ENCODE results near the gene FOXL3. TPM values are rescaled to one million over a fixed set of nuclear protein-coding genes. Genes with fewer than 3 reads are reported as not detected.
"Not testable (repeated sequence)": the region's sequence is repeated elsewhere in the genome, so short reads cannot be mapped to it uniquely, and the experiment has no call there.

Gene FOXL3
- total RNA-seq, 1 donor from 2014 or later = not detected

DNA sequence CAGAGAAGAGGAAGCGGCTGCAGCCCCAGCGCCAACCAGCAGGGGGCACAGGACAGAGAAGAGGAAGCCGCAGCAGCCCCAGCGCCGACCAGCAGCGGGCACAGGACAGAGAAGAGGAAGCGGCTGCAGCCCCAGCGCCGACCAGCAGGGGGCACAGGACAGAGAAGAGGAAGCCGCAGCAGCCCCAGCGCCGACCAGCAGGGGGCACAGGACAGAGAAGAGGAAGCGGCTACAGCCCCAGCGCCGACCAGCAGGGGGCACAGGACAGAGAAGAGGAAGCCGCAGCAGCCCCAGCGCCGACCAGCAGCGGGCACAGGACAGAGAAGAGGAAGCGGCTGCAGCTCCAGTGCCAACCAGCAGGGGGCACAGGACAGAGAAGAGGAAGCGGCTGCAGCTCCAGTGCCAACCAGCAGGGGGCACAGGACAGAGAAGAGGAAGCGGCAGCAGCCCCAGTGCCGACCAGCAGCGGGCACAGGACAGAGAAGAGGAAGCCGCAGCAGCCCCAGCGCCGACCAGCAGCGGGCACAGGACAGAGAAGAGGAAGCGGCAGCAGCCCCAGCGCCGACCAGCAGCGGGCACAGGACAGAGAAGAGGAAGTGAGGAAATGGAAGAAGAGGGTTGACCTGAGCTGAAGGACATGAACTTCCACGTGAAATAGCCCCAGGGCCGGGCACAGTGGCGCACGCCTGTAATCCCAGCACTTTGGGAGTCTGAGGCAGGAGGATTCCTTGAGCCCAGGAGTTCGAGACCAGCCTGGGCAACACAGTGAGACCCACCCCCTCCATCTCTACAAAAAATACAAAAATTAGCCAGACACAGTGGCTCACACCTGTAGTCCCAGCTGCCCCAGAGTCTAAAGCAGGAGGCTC, 26.3 kb upstream of the FOXL3 start:
- TF ChIP-seq, protein P1, sequence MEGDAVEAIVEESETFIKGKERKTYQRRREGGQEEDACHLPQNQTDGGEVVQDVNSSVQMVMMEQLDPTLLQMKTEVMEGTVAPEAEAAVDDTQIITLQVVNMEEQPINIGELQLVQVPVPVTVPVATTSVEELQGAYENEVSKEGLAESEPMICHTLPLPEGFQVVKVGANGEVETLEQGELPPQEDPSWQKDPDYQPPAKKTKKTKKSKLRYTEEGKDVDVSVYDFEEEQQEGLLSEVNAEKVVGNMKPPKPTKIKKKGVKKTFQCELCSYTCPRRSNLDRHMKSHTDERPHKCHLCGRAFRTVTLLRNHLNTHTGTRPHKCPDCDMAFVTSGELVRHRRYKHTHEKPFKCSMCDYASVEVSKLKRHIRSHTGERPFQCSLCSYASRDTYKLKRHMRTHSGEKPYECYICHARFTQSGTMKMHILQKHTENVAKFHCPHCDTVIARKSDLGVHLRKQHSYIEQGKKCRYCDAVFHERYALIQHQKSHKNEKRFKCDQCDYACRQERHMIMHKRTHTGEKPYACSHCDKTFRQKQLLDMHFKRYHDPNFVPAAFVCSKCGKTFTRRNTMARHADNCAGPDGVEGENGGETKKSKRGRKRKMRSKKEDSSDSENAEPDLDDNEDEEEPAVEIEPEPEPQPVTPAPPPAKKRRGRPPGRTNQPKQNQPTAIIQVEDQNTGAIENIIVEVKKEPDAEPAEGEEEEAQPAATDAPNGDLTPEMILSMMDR (conservative IDR thresholded peaks at IDR 0.05) = peak; percentile 61
- not testable (repeated sequence) for H3K36me3 Mint-ChIP-seq; H3K9me3 Mint-ChIP-seq; H3K4me1 Mint-ChIP-seq (ENCODE audit: unreplicated experiment); H3K27ac Mint-ChIP-seq; H3K4me3 Mint-ChIP-seq; DNase-seq (ENCODE audit: extremely low spot score, unreplicated experiment); H3K27me3 Mint-ChIP-seq

DNA sequence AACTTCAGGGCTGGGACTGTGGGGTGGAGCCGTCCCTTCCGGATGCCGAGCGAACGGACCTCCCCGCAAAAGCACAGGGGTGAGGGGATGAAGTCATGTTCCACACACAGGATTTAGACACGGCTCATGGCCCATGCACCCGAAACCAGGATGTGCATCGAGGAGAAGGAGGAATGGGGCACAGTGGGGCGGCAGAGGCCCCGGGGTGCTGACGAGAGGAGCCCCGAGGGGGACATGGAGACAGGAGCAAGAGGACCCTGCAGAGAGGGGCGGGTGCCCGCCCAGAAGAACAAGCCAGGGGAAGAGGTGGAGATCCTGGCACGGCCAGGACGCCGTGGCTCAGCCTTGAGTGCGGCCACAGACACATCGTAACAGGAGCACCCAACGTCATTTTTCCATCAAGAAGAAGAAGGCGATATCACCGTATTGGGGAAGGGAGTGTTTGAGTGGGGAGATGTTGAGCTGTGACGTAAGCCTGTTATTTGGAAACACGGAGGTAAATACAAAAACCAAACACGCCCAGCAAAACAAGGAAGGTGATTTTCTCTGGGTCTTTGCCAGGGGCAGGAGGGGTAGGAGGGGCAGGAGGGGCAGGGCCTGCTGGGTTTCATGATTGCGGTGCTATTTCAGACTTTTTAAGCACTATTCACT, 25.3 kb upstream of the FOXL3 start:
- TF ChIP-seq, protein P1 (conservative IDR thresholded peaks at IDR 0.05) = no peak
- Mint-ChIP-seq H3K9me3 (no peaks in the 10 kb centered on the region), H3K4me1 (ENCODE audit: unreplicated experiment) (no peaks in the 10 kb centered on the region), H3K36me3 (no peaks in the 10 kb centered on the region), H3K27me3 (peaks cover 9% of the 10 kb centered on the region), H3K27ac (no peak overlapping the region), H3K4me3 (no peak overlapping the region)
- DNase-seq (ENCODE audit: extremely low spot score, unreplicated experiment) = no peak

DNA sequence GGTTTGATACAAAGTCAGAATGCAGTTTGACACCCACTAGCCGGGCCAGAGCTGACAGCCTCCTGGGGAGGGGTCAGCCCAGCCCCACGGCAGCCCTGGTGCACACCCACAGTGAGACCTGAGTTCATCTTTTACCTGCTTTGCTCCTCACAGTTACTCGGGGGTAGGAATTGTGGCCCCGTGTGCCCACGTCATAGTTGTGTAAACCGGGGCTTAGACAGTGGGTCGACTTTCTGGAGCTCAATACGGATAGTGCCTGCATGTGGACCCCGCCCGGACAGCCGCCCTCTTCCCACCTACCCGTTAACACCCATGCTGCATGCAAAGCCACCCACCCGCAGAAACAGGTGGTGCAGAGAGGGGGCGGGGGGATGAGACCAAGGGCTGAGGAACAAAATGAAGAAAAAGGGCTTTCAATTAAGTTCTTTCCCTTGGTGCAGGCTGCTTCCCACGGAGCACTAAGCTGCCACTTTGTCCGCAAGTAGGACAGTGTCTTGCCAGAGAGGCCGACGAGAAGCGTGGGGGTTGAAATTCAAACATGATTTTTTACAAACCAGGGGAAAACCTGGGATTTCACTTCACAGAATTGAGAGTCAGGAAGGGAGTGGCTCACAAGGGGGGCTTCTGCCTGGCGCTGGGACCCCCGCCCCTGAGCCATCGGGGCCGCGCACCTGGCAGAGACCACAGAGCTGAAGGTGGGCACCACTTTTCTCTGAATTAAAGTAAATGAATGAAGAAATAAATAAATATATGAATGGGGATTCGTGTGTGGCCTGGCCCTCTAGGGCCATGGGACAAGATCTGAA, 24.6 kb upstream of the FOXL3 start:
- no peak overlapping the region for H3K27ac Mint-ChIP-seq
- no peak overlapping the region for H3K4me3 Mint-ChIP-seq
- H3K27me3 Mint-ChIP-seq = peaks cover 9% of the 10 kb centered on the region
- H3K36me3 Mint-ChIP-seq = no peaks in the 10 kb centered on the region
- TF ChIP-seq, protein P1 (conservative IDR thresholded peaks at IDR 0.05) = no peak
- no peaks in the 10 kb centered on the region for H3K4me1 Mint-ChIP-seq (ENCODE audit: unreplicated experiment)
- no peak for DNase-seq (ENCODE audit: extremely low spot score, unreplicated experiment)
- no peaks in the 10 kb centered on the region for H3K9me3 Mint-ChIP-seq

DNA sequence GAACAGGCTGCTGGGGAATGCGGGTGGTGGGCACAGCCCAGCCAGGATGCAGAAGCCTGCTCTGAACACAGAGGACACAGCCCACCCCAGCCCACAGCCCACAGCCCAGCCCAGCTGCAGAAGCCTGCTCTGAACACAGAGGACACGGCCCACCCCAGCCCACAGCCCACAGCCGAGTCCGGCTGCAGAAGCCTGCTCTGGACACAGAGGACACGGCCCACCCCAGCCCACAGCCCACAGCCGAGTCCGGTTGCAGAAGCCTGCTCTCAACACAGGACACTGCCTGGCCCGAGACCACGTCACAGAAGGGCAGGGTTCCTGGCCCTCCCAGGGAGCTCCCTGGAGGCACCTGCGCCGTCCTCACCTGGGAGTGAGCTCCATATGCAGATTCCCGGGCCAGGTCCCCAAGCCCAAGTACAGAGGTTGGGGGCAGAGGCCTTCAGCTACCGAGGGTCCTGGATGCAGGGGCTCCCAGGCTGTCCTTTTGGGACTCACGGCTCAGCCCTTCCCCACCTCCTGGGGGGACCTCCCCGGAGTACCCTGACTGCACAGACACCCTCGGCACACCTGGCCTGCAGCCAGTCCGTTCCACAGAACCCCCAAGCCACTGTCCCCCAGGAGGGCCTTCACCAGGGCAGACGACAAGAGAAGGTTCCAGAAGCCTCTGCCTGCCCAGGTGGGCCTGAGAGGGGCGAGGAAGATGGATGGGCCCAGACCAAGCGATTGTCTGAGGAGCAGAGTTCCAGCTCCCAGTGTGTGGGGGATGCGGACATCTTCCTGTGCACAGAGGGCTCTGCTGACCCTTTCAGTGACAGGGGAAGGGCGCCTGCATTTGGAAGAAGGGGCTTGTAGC, 23.7 kb upstream of the FOXL3 start:
- Mint-ChIP-seq H3K27me3 (peaks cover 9% of the 10 kb centered on the region), H3K4me1 (ENCODE audit: unreplicated experiment) (no peaks in the 10 kb centered on the region), H3K4me3 (no peak overlapping the region), H3K36me3 (no peaks in the 10 kb centered on the region), H3K27ac (no peak overlapping the region), H3K9me3 (no peaks in the 10 kb centered on the region)
- DNase-seq (ENCODE audit: extremely low spot score, unreplicated experiment) = no peak
- TF ChIP-seq, protein P1 (conservative IDR thresholded peaks at IDR 0.05) = no peak

Data from type B pancreatic cell (in vitro differentiated cells).